Activated CD4-positive, alpha-beta T cell treated with anti-CD3 and anti-CD28 coated beads, Interleukin-2, Interleukin-6, amounts not matched to agents 100 ng/mL and 50 ng/mL, durations not matched to agents 16 hours and 8 hours (primary cell): ENCODE measurements around the gene ASCL3.
"Not testable (repeated sequence)": the region's sequence is repeated elsewhere in the genome, so short reads cannot be mapped to it uniquely, and the experiment has no call there.

Experiments
- DNase-seq: peaks from one replicate; pipeline ENCODE4 v3.0.0-alpha.2; 2020

ASCL3 gene, protein sequence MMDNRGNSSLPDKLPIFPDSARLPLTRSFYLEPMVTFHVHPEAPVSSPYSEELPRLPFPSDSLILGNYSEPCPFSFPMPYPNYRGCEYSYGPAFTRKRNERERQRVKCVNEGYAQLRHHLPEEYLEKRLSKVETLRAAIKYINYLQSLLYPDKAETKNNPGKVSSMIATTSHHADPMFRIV

DNA sequence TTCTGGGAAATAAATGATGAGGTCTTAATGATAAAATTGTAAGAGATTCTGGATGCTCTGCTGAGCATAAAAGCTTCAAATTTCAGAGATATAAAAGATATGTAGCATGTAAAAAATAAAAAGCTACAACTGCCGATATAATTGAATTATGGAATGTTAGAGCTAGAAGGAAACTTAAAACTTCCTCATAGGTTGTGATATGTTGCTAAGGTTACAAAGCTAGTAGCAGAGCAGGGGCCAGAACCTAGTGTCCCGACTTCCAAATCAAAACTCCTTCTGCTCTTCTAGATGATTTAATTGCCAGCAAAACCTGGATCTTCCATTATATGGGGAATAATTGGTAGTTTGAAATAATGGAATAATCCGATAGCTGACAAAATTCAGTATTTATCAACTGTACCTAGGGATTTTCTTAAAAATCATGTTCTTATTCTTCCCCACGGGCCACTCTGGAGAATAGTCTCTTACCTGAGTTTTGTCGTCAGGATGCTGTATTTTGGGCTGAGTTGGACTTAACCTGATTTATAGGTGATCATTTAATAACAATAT lies at the start of gene ASCL3:
ASCL3 (minus strand) TSS at position 499 of the 549 bp plus-strand sequence. CDS start 4,855 bp downstream, outside the sequence.
- DNase-seq: no peak

DNA sequence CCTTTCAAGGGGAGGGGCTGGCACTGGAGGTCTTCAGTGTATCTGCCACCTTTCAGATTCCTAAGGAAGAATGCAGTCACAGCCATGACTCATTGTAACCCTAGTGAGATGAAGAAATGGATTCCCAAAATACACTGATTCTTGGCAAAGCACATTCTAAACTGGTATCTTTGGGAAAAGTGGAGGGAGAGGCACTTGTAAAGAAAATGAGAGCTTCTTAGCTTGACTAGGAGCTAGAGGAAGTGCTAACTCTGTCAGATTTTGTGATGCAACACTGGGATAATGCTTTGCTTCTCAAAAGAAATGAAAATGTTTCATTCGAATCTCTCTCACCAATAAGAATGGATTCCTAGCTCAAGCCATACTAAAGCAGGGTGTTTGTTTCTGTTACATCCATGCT lies 46.6 kb upstream of the ASCL3 start:
- no peak for DNase-seq

- DNase-seq: no peak
These were observed 45.8 kb upstream of the ASCL3 start for GRCh38 chr11:8988329-8989234.

- DNase-seq: no peak
These were observed 44.6 kb upstream of the ASCL3 start for GRCh38 chr11:8987446-8987845.

DNA sequence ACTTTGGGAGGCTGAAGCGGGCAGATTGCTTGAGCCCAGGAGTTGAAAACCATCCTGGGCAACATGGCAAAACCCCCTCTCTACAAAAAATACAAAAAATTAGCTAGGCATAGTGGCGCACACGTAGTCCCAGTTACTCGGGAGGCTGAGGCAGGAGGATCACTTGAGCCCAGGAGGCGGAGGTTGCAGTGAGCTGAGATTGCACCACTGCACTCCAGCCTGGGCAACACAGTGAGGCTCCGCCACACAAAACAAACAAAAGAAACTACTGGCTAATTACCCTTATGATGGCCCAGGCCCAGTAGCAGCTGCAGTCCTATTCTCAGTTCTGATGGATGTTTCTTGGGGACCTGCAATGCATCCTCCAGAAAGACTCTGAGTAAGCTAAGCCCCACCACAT lies 44.0 kb upstream of the ASCL3 start:
- not testable (repeated sequence) for DNase-seq

- no peak for DNase-seq
These were observed 42.6 kb upstream of the ASCL3 start for GRCh38 chr11:8985462-8985861.

DNA sequence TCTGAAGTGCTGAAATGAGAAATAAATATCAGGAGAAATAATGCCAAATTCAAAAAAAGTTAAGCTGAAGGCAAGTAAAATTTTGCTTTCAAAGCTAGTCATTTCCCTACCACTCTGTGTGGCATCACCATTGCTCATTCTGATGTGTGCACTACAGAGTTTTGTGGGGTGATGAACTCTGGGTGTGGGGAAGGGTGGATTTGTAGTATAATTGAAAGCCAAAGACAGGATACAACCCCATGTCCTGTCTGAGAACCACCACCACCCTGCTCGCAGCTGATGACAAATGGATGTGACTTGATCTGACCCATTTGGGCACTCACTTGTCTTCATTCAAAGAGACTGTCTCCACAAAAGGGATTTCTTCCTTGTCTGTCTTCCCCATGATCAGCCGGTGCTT lies 40.7 kb upstream of the ASCL3 start:
- DNase-seq: peak; percentile 58

- DNase-seq: no peak
These were observed 37.7 kb upstream of the ASCL3 start for GRCh38 chr11:8980485-8980884.

GRCh38 chr11:8979365-8979764 lies 36.5 kb upstream of the ASCL3 start:
- DNase-seq: not testable (repeated sequence)

DNA sequence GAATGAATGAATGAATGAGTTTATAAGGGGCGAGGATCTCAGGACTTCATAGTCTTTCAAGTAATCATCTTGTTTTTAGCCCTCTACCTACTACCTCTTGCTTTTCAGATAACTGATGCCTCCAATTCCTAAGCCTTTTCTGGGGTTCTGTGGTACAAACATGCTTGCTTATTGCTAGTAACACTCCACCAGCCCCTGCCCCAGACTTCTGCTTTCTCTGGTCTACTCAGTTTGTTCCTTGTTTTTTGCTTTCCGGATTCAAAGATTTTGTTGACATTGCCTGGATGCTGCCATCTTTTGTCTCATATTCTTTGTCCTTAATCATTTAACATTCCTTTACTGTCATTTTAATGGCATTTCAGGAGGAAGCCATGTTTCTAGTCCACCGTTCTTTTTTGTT lies 30.3 kb upstream of the ASCL3 start:
- no peak for DNase-seq

GRCh38 chr11:8971924-8972316 lies 29.1 kb upstream of the ASCL3 start:
- no peak for DNase-seq

GRCh38 chr11:8971196-8971923 lies 28.5 kb upstream of the ASCL3 start:
- no peak for DNase-seq

DNA sequence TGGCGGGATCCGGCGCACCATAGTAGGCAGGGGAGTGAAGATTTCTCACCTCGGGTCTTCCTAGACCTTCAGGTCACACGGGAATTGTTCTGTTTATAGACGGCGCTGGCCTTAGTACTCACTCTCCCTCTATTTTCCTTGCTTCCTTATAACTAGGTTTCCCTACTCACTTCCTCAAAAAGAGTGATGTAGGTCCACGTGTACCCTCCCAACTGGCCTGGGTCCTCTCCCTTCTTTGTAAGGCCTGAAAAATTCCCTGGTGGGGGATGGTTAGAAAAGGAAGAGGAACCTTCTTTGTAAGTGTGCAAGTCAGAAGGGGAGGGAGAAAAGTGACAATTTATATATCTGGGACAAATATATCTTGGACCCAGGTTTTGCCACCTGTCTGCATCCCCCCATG lies 24.4 kb upstream of the ASCL3 start:
- DNase-seq: no peak

GRCh38 chr11:8964324-8965320 lies 21.8 kb upstream of the ASCL3 start, which contains the start of gene TMEM9B:
Gene TMEM9B (minus strand): TSS chr11:8964442. CDS start chr11:8964313, 129 bp downstream.
- DNase-seq: peak; percentile 92

GRCh38 chr11:8963569-8964323 lies 20.9 kb upstream of the ASCL3 start:
- peak; percentile 84 for DNase-seq

DNA sequence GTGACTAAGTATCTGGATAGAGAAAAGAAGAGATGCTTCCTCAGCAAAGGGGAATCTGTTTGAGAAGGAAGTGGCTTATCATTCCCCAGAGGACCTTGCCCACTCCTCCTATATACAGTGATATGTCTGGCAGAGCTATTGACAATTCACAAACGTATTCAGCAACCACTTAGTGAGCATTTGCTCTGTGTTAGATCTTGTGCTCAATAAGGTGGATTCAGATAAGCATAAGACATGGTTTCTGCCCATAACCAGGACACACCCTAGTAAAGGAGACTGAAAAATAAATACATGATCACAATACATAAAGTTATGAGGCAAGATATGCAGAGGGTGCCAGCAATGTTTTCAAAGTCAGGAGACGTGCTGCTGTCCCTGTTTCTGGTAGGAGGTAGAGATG lies 20.0 kb upstream of the ASCL3 start:
- DNase-seq: no peak

GRCh38 chr11:8961401-8961800 lies 18.6 kb upstream of the ASCL3 start:
- DNase-seq: no peak

- peak; percentile 77 for DNase-seq
These were observed 16.8 kb upstream of the ASCL3 start for GRCh38 chr11:8959546-8960166.

- peak; percentile 64 for DNase-seq
These were observed 14.0 kb upstream of the ASCL3 start for GRCh38 chr11:8956860-8957259.

GRCh38 chr11:8948886-8949285 lies 6.1 kb upstream of the ASCL3 start:
- DNase-seq: no peak
